Esophagus (tissue), 2 donors: ENCODE results near the gene KRT27. TPM values are rescaled to one million over a fixed set of nuclear protein-coding genes. Genes with fewer than 3 reads are reported as not detected.
"Not testable (repeated sequence)": the region's sequence is repeated elsewhere in the genome, so short reads cannot be mapped to it uniquely, and the experiment has no call there.

Experiments
- H3K27ac ChIP-seq, 2 donors: one replicate each; pipeline ENCODE4 v1.5.1; 2013; ENCODE audit warnings: low read depth in 2 of 2, mild to moderate bottlenecking in 2 of 2, inconsistent platforms in 1 of 2, low read length in 1 of 2, moderate library complexity in 1 of 2
- H3K27me3 ChIP-seq, 2 donors: one replicate each; pipeline ENCODE4 v1.6.1; 2013; ENCODE audit warnings: low read length in 2 of 2, control low read depth in 1 of 2, mild to moderate bottlenecking in 1 of 2; ENCODE audit not compliant: insufficient read depth in 2 of 2, control insufficient read depth in 1 of 2
- H3K36me3 ChIP-seq, 2 donors: one replicate each; pipeline ENCODE4 v1.6.1; 2013; ENCODE audit warnings: low read length in 1 of 2; ENCODE audit not compliant: control insufficient read depth in 2 of 2, insufficient read depth in 2 of 2
- H3K4me1 ChIP-seq, 2 donors: one replicate each; pipeline ENCODE4 v1.6.1; 2013; ENCODE audit warnings: low read length in 1 of 2; ENCODE audit not compliant: control insufficient read depth in 2 of 2, insufficient read depth in 2 of 2
- H3K4me3 ChIP-seq, 2 donors: one replicate each; pipeline ENCODE4 v1.5.1; 2013; ENCODE audit warnings: low read length in 2 of 2, mild to moderate bottlenecking in 2 of 2, low read depth in 1 of 2, moderate library complexity in 1 of 2
- H3K9me3 ChIP-seq, 2 donors: one replicate each; pipeline ENCODE4 v1.6.1; 2013; ENCODE audit warnings: mild to moderate bottlenecking in 2 of 2, low read depth in 1 of 2, low read length in 1 of 2, moderate library complexity in 1 of 2; ENCODE audit not compliant: control insufficient read depth in 2 of 2, insufficient read depth in 1 of 2
- WGBS, 2 donors: extraction: QIAGEN DNeasy Blood & Tissue Kit; methylation state at CpG; one replicate each; pipeline ENCODE4 v1.1.7; 2013; 5-methylcytosine and 5-hydroxymethylcytosine counted together
- polyA plus RNA-seq, 2 donors: library from polyadenylated mRNA; stranded (reverse); fragments of 200-250 nt; gene quantifications; one replicate each; pipeline ENCODE4 v1.2.3, GENCODE V29; 2013
- donor health status: healthy with polysubstance abuse.
- donor health status: Bipolar disorder and iron deficiency.

Gene KRT27
- polyA plus RNA-seq, 2 donors: 0.05 TPM; not detected in 1

DNA sequence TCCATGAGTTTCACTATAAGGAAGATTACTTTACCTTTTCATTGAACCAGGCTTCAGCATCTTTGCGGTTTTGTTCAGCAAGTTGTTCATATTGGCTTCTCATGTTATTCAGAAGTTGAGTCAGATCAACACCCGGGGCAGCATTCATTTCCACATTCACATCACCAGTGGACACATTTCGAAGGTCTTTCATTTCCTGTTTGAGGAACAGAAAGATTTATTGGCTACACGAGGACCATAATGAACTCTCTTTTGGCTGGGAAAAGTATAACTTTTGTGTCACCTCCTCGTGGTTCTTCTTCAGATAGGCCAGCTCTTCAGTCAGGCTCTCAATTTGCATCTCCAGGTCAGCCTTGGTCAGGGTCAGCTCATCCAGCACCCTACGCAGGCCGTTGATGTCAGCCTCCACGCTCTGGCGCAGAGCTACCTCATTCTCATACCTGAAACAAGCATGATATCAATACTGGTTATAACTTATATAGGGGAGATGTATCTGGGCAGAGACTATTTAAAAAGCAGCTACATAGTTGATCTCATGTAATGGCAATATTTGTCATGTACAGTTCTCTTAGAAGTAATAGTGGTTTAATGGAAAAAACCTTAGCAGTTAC, 38.0 kb upstream of the KRT27 start:
- 85 to 86% methylated on average over 9 of the region's 9 CpGs for WGBS, 2 donors
- Histone ChIP-seq H3K4me3 (no peak overlapping the region), H3K9me3 (no peaks in the 10 kb centered on the region)

DNA sequence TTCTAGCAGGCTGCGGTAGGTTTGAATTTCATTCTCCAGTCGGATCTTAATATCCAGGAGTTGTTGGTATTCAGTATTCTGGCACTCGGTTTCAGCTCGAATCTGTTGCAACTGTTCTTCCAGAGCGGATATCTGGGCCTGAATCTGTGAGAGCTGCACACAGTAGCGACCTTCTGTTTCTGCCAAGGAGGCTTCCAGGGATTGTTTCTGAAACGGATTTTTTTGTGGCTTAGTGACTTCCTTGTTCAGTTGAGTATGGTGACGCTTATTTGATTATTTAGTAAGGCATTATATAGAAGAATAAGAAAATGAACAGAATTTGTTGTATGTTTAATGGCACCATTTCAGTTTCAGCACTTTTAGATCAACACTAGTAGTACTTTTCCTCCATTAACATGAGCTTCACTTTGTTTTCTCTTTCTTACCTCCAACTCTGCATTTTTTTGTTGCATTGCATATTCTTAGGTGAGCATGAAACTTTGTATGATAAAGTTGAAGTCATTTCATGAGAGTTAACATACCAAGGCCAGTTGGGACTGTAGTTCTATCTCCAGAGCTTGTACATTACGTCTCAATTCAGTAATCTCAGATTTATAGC, 37.3 kb upstream of the KRT27 start:
- H3K36me3 ChIP-seq: peaks cover 0 to 3% of the 10 kb centered on the region in 2 donors
- H3K9me3 ChIP-seq: no peaks in the 10 kb centered on the region
- WGBS, 2 donors: 50 to 51% methylated on average over 9 of the region's 9 CpGs
- H3K27me3 ChIP-seq: no peaks in the 10 kb centered on the region
- H3K4me1 ChIP-seq: peaks cover 0 to 2% of the 10 kb centered on the region in 2 donors
- peak overlapping the region; percentile 19 to 86 for H3K4me3 ChIP-seq
- peak overlapping the region in 1 of 2 donors; percentile 49 for H3K27ac ChIP-seq

More for the DNA sequence above, 38.0 kb upstream of the KRT27 start:
- Histone ChIP-seq H3K27ac (no peak overlapping the region), H3K4me1 (peaks cover 0 to 2% of the 10 kb centered on the region in 2 donors), H3K36me3 (peaks cover 0 to 3% of the 10 kb centered on the region in 2 donors), H3K27me3 (no peaks in the 10 kb centered on the region)

DNA sequence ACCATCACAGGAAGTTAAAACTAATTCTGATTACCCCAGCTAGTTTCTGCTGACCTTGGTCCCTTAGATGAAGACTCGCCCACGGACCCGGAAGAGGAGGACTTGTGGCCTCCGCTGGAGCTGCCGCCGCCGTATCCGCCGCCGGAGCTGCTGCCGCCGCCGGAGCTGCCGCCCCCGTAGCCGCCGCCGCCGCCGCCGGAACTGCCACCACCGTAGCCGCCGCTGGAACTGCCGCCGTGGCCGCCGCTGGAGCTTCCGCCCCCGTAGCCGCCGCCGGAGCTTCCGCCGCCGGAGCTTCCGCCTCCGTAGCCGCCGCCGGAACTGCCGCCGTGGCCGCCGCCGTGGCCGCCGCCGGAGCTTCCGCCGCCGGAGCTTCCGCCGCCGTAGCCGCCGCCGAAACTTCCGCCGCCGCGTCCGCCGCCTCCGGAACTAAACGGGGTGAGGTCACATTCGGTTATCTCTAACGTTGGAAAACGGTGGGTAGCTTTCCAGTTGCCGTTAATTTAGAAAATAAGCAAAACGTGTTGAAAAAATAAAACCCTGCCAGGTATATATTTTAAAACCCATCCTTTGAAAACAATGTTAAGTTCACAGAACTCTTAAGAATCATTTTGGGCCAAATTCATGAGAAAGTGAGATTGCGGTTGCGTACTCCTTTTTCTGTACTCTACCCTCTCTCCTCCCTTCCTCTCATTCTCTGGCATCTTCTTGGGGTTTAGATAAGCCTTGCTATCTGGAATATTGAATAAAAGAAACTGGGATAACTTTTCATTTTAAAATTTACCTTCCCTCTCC, 36.6 kb upstream of the KRT27 start:
- H3K27me3 ChIP-seq: no peaks in the 10 kb centered on the region

GRCh38 chr17:40818343-40818732, 36.0 kb upstream of the KRT27 start:
- Histone ChIP-seq H3K4me3 (peak overlapping the region; percentile 75 to 86), H3K9me3 (no peaks in the 10 kb centered on the region), H3K4me1 (peaks cover 0 to 2% of the 10 kb centered on the region in 2 donors), H3K27ac (peak overlapping the region; percentile 93 to 96), H3K36me3 (peaks cover 0 to 3% of the 10 kb centered on the region in 2 donors), H3K27me3 (no peaks in the 10 kb centered on the region)
- WGBS, 2 donors: 10 to 14% methylated on average over 7 of the region's 7 CpGs

More for the DNA sequence above, 36.6 kb upstream of the KRT27 start:
- Histone ChIP-seq H3K9me3 (no peaks in the 10 kb centered on the region), H3K36me3 (peaks cover 0 to 3% of the 10 kb centered on the region in 2 donors), H3K27ac (peak overlapping the region; percentile 93 to 96), H3K4me1 (peaks cover 0 to 2% of the 10 kb centered on the region in 2 donors), H3K4me3 (peak overlapping the region; percentile 75 to 86)
- WGBS, 2 donors: 2% methylated on average over 54 to 73 of the region's 73 CpGs

GRCh38 chr17:40817103-40817682, 34.8 kb upstream of the KRT27 start:
- Histone ChIP-seq H3K27ac (no peak overlapping the region), H3K9me3 (no peaks in the 10 kb centered on the region), H3K27me3 (no peaks in the 10 kb centered on the region), H3K36me3 (peaks cover 0 to 3% of the 10 kb centered on the region in 2 donors), H3K4me1 (no peaks in the 10 kb centered on the region), H3K4me3 (no peak overlapping the region)
- 98% methylated on average over 4 of the region's 4 CpGs for WGBS, 2 donors

DNA sequence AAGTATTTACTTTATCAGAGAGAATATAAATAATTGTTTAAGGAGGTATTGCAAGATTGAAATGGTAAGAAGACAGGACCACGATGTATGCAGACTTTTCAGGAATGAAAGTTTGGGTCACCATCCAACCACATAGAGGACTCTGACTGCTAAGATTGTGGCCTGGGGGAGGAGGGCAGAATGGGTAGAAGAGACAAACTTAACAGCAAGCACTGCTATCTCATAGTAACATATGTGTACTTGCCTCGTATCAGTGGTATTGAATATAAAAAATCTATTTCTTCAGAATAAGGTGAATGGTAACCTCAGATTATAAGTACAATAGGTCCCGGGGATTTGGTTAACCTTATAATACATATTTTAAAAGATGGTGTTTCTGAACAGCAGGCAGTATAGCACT, 34.2 kb upstream of the KRT27 start:
- 91 to 96% methylated on average over 3 of the region's 3 CpGs for WGBS, 2 donors

GRCh38 chr17:40815381-40815780, 33.0 kb upstream of the KRT27 start:
- Histone ChIP-seq H3K4me3 (no peak overlapping the region), H3K4me1 (no peaks in the 10 kb centered on the region), H3K9me3 (no peaks in the 10 kb centered on the region), H3K27me3 (no peaks in the 10 kb centered on the region), H3K27ac (no peak overlapping the region), H3K36me3 (no peaks in the 10 kb centered on the region)
- 90 to 92% methylated on average over 1 of the region's 1 CpG for WGBS, 2 donors

More for the DNA sequence above, 34.2 kb upstream of the KRT27 start:
- H3K36me3 ChIP-seq: no peaks in the 10 kb centered on the region
- no peak overlapping the region for H3K27ac ChIP-seq
- no peak overlapping the region for H3K4me3 ChIP-seq
- no peaks in the 10 kb centered on the region for H3K4me1 ChIP-seq
- H3K27me3 ChIP-seq: no peaks in the 10 kb centered on the region
- H3K9me3 ChIP-seq: no peaks in the 10 kb centered on the region

DNA sequence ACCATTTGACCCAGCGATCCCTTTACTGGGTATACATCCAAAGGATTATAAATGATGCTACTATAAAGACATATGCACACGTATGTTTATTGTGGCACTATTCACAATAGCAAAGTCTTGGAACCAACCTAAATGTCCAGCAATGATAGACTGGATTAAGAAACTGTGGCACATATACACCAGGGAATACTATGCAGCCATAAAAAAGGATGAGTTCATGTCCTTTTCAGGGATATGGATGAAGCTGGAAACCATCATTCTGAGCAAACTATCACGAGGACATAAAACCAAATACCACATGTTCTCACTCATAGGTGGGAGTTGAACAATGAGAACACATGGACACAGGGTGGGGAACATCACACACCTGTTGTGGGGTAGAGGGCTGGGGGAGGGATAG, 32.3 kb upstream of the KRT27 start:
- H3K9me3 ChIP-seq, H3K4me1 ChIP-seq, H3K36me3 ChIP-seq, H3K4me3 ChIP-seq, H3K27ac ChIP-seq, H3K27me3 ChIP-seq: not testable (repeated sequence)
- WGBS, 2 donors: 89 to 91% methylated on average over 3 of the region's 3 CpGs

DNA sequence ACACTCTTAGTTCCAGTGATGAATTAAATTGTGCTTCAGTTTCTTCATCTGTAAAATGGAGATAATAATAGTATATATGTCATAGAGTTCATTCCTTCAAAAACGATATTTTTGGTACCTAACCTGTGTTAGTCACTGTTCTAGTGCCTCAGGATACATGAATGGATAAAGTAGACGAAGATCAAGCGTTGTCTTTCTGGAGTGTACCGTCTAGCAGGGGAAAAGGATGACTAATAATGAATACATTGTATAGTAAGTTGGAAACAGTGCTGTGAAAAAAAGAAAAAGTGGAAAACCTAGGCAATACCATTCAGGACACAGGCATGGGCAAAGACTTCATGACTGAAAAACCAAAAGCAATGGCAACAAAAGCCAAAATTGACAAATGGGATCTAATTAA, 31.5 kb upstream of the KRT27 start:
- H3K36me3 ChIP-seq: no peaks in the 10 kb centered on the region
- H3K27ac ChIP-seq: no peak overlapping the region
- no peaks in the 10 kb centered on the region for H3K27me3 ChIP-seq
- H3K4me3 ChIP-seq: no peak overlapping the region
- WGBS, 2 donors: 40 to 43% methylated on average over 4 of the region's 4 CpGs
- no peaks in the 10 kb centered on the region for H3K9me3 ChIP-seq
- no peaks in the 10 kb centered on the region for H3K4me1 ChIP-seq
